ENCODE results near the gene RXFP1.

RXFP1 gene

DNA sequence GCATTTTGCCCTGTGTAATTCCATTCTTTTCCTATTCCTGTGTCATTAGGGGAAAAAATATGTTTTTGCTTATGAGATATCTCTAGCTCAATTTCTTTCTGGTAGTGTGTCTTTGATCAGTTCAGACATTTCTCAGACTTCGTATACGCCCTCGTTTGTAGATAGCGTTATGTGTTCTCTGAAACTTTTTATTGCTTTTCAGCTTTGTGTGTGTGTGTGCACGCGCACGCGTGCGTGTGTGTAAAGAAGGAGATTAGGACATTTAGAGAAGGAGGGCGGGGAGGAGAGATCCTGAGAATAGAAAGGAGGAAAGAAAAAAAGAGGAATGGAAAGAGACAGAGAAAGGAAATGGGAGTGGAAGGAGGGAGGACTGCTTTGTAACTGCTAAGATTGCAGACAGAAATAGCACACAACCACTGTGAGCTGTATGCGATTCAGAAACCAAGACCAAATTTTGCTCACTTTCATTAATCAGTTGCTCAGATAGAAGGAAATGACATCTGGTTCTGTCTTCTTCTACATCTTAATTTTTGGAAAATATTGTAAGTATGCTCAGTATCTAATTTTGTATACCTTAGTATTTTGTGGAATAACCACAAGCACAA, at the start of gene RXFP1:
TSS of gene RXFP1 (plus strand) at position 399 of the 605 bp plus-strand sequence. CDS start at position 494, 95 bp downstream.
- no peak within 1 kb of the TSS for H3K4me3 ChIP-seq (ENCODE audit: low read depth in 1 of 5, low read length in 5 of 5)
- H3K27me3 ChIP-seq (ENCODE audit: control insufficient read depth in 5 of 5, insufficient read depth in 4 of 5, low read length in 5 of 5): no peaks in the 10 kb centered on the region
- no peaks in the 10 kb centered on the region for H3K9me3 ChIP-seq (ENCODE audit: control insufficient read depth in 5 of 5, low read length in 5 of 5)
- H3K27ac ChIP-seq (ENCODE audit: low read depth, low read length): no peak within 1 kb of the TSS
- H3K4me1 ChIP-seq (ENCODE audit: control insufficient read depth in 5 of 5, insufficient read depth in 5 of 5, low read length in 5 of 5): no peaks in the 10 kb centered on the region
- no peak within 1 kb of the TSS for H3K9ac ChIP-seq (ENCODE audit: low read length in 5 of 5)
- no peaks in the 10 kb centered on the region for H3K36me3 ChIP-seq (ENCODE audit: control insufficient read depth in 5 of 5, insufficient read depth in 5 of 5, low read length in 5 of 5)

DNA sequence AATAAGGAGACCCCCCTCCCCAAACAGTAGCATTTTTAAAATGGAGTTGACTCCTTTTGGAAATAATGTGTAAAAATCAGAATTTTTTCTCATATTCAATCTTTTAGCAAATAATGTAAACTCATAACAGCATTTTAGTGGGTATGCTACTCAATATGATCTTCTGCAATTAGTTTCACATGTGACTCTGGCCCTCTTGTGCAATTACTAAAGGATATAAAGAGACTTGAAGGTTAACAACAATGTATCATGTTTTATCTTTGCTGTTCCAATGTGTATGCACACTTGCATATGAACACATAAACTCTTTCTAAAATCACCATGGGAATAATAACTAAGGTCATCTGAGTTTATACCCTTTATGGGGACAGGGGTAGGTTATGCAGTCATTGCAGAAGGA, 39.9 kb upstream of the RXFP1 start:
- no peaks in the 10 kb centered on the region for H3K36me3 ChIP-seq (ENCODE audit: control insufficient read depth in 5 of 5, insufficient read depth in 5 of 5, low read length in 5 of 5)

DNA sequence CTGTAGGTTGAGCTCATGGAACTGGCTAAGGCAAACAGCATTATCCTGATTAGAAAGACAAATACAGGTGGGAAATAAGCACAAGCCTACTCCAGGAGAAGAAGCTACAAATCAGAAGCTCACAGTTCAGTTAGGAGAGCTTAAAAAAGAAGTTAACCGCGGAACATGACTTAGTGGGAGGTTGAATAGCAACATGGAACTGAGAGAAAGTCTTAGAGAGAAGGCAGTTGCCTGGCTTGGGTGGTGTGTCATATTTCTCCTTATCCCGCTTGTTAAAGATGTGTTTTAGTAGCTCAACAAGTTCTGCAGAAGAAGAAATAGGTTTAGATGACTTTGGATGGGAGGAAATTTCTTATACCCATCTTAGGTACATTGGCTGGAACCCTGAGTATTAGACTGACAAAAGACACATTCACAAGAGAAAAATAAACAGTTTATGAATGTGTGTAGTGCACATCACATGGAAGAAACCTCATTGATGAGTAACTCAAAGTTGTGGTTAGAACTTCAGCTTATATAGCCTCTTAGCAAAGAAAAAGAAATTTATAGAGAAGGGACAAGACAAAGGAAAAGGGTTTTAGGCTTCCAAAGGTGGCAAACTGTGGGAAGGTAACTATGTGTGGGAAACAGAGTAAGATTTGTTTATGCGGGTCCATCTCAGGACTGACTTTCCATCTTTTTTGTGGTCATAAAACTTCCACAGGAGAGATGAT, 37.4 kb upstream of the RXFP1 start:
- no peak overlapping the region for H3K4me3 ChIP-seq (ENCODE audit: low read depth in 1 of 5, low read length in 5 of 5)
- peaks cover 0 to 2% (median 0%) of the 10 kb centered on the region in 5 donors for H3K9me3 ChIP-seq (ENCODE audit: control insufficient read depth in 5 of 5, low read length in 5 of 5)
- no peaks in the 10 kb centered on the region for H3K36me3 ChIP-seq (ENCODE audit: control insufficient read depth in 5 of 5, insufficient read depth in 5 of 5, low read length in 5 of 5)
- no peaks in the 10 kb centered on the region for H3K27me3 ChIP-seq (ENCODE audit: control insufficient read depth in 5 of 5, insufficient read depth in 4 of 5, low read length in 5 of 5)
- H3K9ac ChIP-seq (ENCODE audit: low read length in 5 of 5): no peak overlapping the region
- H3K4me1 ChIP-seq (ENCODE audit: control insufficient read depth in 5 of 5, insufficient read depth in 5 of 5, low read length in 5 of 5): no peaks in the 10 kb centered on the region
- H3K27ac ChIP-seq (ENCODE audit: low read depth, low read length): no peak overlapping the region

More for the DNA sequence above, 39.9 kb upstream of the RXFP1 start:
- Histone ChIP-seq H3K27ac (ENCODE audit: low read depth, low read length) (no peak overlapping the region), H3K27me3 (ENCODE audit: control insufficient read depth in 5 of 5, insufficient read depth in 4 of 5, low read length in 5 of 5) (no peaks in the 10 kb centered on the region), H3K9ac (ENCODE audit: low read length in 5 of 5) (no peak overlapping the region), H3K4me1 (ENCODE audit: control insufficient read depth in 5 of 5, insufficient read depth in 5 of 5, low read length in 5 of 5) (no peaks in the 10 kb centered on the region), H3K4me3 (ENCODE audit: low read depth in 1 of 5, low read length in 5 of 5) (no peak overlapping the region), H3K9me3 (ENCODE audit: control insufficient read depth in 5 of 5, low read length in 5 of 5) (peaks cover 0 to 2% (median 0%) of the 10 kb centered on the region in 5 donors)

DNA sequence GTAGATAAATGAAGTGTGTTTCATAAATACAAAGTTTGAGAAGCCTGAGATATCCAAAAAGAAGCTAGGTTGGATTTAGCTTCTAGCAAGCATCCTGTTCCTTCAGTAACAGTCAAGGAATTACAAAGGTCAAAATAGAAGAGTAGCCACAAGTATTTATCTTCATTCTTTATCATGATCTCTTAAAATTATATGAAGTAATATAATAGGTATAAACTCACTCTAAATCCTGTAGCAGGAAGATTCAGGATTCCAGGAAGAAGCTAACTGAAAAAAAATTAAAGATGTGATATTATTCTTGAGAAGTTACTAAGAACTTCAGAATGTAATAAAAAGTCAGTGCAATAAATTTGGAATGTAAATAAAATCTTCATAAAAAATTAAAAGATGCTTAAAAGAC, 31.1 kb upstream of the RXFP1 start:
- H3K9ac ChIP-seq (ENCODE audit: low read length in 5 of 5): no peak overlapping the region
- H3K9me3 ChIP-seq (ENCODE audit: control insufficient read depth in 5 of 5, low read length in 5 of 5): peaks cover 0 to 2% (median 0%) of the 10 kb centered on the region in 5 donors

DNA sequence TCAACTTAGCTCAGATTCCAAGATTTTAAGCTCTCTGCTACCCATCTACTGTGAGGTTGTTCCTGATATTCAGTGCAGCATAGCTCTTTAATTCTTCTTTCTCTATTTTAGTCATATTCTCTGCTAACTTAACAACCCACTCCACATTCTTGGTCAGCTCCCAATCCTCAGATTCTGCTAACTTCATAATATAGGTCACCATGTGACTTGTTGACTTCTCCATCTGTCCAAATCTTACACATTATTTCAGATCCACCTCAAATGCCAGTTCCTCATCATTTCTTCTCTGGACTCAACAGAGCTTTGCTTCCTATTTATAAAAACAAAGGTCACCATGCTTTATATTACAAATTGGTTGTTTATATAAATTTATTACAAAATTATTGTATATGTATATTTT, 29.3 kb upstream of the RXFP1 start:
- H3K27me3 ChIP-seq (ENCODE audit: control insufficient read depth in 5 of 5, insufficient read depth in 4 of 5, low read length in 5 of 5): no peaks in the 10 kb centered on the region
- no peak overlapping the region for H3K27ac ChIP-seq (ENCODE audit: low read depth, low read length)
- H3K4me3 ChIP-seq (ENCODE audit: low read depth in 1 of 5, low read length in 5 of 5): no peak overlapping the region
- H3K9me3 ChIP-seq (ENCODE audit: control insufficient read depth in 5 of 5, low read length in 5 of 5): no peaks in the 10 kb centered on the region
- no peaks in the 10 kb centered on the region for H3K36me3 ChIP-seq (ENCODE audit: control insufficient read depth in 5 of 5, insufficient read depth in 5 of 5, low read length in 5 of 5)
- no peaks in the 10 kb centered on the region for H3K4me1 ChIP-seq (ENCODE audit: control insufficient read depth in 5 of 5, insufficient read depth in 5 of 5, low read length in 5 of 5)
- H3K9ac ChIP-seq (ENCODE audit: low read length in 5 of 5): no peak overlapping the region

More for the DNA sequence above, 31.1 kb upstream of the RXFP1 start:
- H3K4me3 ChIP-seq (ENCODE audit: low read depth in 1 of 5, low read length in 5 of 5): no peak overlapping the region
- H3K27ac ChIP-seq (ENCODE audit: low read depth, low read length): no peak overlapping the region
- H3K4me1 ChIP-seq (ENCODE audit: control insufficient read depth in 5 of 5, insufficient read depth in 5 of 5, low read length in 5 of 5): no peaks in the 10 kb centered on the region
- H3K27me3 ChIP-seq (ENCODE audit: control insufficient read depth in 5 of 5, insufficient read depth in 4 of 5, low read length in 5 of 5): no peaks in the 10 kb centered on the region
- H3K36me3 ChIP-seq (ENCODE audit: control insufficient read depth in 5 of 5, insufficient read depth in 5 of 5, low read length in 5 of 5): no peaks in the 10 kb centered on the region

DNA sequence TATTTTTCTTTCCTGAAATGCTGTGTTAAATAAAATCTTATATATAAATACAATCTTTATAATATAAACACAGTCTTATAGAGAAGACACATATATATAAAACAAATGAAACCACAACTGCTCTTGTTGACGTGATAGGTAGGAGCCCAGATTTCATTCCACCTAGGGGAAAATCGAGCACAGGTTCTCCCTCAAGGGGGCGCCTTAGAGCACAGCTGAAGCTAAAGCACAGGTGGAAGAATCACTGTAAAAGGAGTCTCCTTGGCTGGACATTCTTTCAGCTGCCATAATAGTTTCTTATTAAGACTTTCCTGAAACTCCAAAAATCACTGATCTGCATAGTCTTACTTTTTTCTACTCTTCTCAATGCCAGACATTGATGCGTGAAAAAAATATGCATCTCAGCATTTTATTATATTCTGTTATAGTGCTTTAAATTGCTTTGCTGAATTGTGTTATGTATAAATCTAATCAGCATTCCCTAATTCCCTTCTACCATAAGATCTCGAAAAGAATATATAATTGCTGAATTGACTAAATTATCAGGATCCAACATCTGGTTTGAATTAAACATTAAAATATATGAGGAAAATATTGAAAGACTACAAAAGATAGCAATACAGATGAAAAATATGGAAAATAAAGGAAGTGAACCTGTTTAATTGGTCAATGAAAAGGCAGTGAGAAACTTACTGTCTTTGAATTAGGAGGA, 25.5 kb upstream of the RXFP1 start:
- H3K9me3 ChIP-seq (ENCODE audit: control insufficient read depth in 5 of 5, low read length in 5 of 5): no peaks in the 10 kb centered on the region
- no peaks in the 10 kb centered on the region for H3K27me3 ChIP-seq (ENCODE audit: control insufficient read depth in 5 of 5, insufficient read depth in 4 of 5, low read length in 5 of 5)
- H3K9ac ChIP-seq (ENCODE audit: low read length in 5 of 5): no peak overlapping the region
- H3K4me1 ChIP-seq (ENCODE audit: control insufficient read depth in 5 of 5, insufficient read depth in 5 of 5, low read length in 5 of 5): no peaks in the 10 kb centered on the region
- H3K27ac ChIP-seq (ENCODE audit: low read depth, low read length): no peak overlapping the region
- H3K4me3 ChIP-seq (ENCODE audit: low read depth in 1 of 5, low read length in 5 of 5): no peak overlapping the region
- no peaks in the 10 kb centered on the region for H3K36me3 ChIP-seq (ENCODE audit: control insufficient read depth in 5 of 5, insufficient read depth in 5 of 5, low read length in 5 of 5)

DNA sequence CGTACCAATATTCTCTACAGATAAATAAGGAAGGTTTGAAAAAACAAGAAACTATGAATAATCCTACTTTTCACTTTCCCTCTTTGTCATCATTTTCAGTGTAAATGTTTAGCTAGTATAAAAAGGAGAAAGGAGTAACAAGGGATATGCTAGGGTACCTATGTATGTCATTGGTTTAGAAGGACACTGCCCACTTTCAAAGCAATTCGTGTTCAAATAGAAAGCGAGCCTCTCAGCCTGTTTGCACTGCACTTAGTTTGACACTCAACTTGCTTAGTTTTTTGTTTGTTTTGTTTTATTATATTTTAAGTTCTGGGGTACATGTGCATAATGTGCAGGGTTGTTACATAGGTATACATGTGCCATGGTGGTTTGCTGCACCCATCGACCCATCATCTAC, 21.6 kb upstream of the RXFP1 start:
- Histone ChIP-seq H3K36me3 (ENCODE audit: control insufficient read depth in 5 of 5, insufficient read depth in 5 of 5, low read length in 5 of 5) (no peaks in the 10 kb centered on the region), H3K27me3 (ENCODE audit: control insufficient read depth in 5 of 5, insufficient read depth in 4 of 5, low read length in 5 of 5) (no peaks in the 10 kb centered on the region)

DNA sequence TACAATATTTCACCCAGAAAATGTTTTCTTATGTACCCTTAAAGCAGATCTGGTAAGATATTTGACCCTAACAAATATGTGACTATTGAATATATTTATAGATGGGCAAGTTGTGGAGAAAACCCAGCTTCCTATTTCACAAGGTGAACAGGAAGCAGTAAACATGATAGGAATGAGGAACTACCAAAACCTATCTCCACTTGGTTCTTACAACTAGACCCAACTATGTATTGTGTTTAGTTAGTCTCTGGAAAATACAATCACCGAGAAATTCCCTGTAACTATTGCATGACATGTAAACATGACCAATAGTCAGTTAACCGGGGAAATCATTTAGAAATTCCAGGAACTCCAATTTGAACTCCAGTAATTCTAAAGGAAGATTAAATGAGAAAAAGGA, 8.4 kb upstream of the RXFP1 start:
- Histone ChIP-seq H3K36me3 (ENCODE audit: control insufficient read depth in 5 of 5, insufficient read depth in 5 of 5, low read length in 5 of 5) (no peaks in the 10 kb centered on the region), H3K9ac (ENCODE audit: low read length in 5 of 5) (no peak overlapping the region), H3K27me3 (ENCODE audit: control insufficient read depth in 5 of 5, insufficient read depth in 4 of 5, low read length in 5 of 5) (no peaks in the 10 kb centered on the region), H3K4me3 (ENCODE audit: low read depth in 1 of 5, low read length in 5 of 5) (no peak overlapping the region), H3K9me3 (ENCODE audit: control insufficient read depth in 5 of 5, low read length in 5 of 5) (no peaks in the 10 kb centered on the region), H3K4me1 (ENCODE audit: control insufficient read depth in 5 of 5, insufficient read depth in 5 of 5, low read length in 5 of 5) (no peaks in the 10 kb centered on the region), H3K27ac (ENCODE audit: low read depth, low read length) (no peak overlapping the region)

More for the DNA sequence above, 21.6 kb upstream of the RXFP1 start:
- no peaks in the 10 kb centered on the region for H3K9me3 ChIP-seq (ENCODE audit: control insufficient read depth in 5 of 5, low read length in 5 of 5)
- no peak overlapping the region for H3K9ac ChIP-seq (ENCODE audit: low read length in 5 of 5)
- H3K27ac ChIP-seq (ENCODE audit: low read depth, low read length): no peak overlapping the region
- no peaks in the 10 kb centered on the region for H3K4me1 ChIP-seq (ENCODE audit: control insufficient read depth in 5 of 5, insufficient read depth in 5 of 5, low read length in 5 of 5)
- no peak overlapping the region for H3K4me3 ChIP-seq (ENCODE audit: low read depth in 1 of 5, low read length in 5 of 5)

DNA sequence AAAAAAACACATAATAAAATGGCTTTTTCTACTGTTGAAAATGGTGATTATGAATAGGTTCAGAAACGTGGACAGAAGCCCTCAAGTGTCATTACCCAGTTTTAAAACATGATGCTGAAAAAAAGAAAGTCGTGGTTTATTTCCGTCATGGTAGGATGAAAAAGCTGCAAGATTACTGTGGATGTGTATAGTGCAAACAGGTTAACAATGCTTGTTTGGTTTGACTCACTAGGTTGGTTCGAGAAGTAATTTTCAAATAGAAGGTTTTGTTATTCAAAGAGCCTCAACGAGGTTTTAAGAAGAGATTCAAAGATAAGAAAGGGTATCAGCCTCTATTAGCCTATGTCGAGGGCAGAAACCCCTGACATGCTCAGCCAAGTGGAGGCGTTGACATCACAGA, 2.5 kb upstream of the RXFP1 start:
- no peak overlapping the region for H3K9ac ChIP-seq (ENCODE audit: low read length in 5 of 5)
- no peaks in the 10 kb centered on the region for H3K9me3 ChIP-seq (ENCODE audit: control insufficient read depth in 5 of 5, low read length in 5 of 5)
- no peaks in the 10 kb centered on the region for H3K4me1 ChIP-seq (ENCODE audit: control insufficient read depth in 5 of 5, insufficient read depth in 5 of 5, low read length in 5 of 5)
- no peak overlapping the region for H3K4me3 ChIP-seq (ENCODE audit: low read depth in 1 of 5, low read length in 5 of 5)
- no peak overlapping the region for H3K27ac ChIP-seq (ENCODE audit: low read depth, low read length)
- H3K27me3 ChIP-seq (ENCODE audit: control insufficient read depth in 5 of 5, insufficient read depth in 4 of 5, low read length in 5 of 5): no peaks in the 10 kb centered on the region
- H3K36me3 ChIP-seq (ENCODE audit: control insufficient read depth in 5 of 5, insufficient read depth in 5 of 5, low read length in 5 of 5): no peaks in the 10 kb centered on the region

DNA sequence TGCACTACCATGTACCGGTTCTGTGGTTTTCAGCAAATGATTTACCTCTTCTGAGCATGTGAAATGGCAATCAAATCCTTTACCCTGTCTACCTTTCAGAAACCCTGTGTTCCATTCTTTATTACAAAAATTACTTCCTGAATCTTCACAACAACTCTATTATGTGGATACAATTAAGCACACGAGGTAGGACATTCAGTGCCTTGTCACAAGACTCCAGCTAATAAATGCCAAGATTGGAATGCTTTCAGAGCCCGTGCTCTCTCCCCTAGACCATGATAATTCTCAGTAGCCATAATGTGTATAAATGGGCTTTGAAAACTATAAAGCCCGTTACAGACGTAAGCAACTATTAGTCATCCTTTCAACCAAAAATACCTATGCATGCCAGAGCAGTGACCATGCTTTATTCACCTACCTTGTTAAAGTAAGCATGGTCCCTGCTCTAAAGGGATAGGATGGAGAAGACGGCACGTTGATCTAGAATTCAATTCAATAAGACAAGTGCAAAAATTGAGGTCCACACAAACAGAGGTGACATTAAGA, 2.4 kb downstream of the RXFP1 start:
- Histone ChIP-seq H3K4me1 (ENCODE audit: control insufficient read depth in 5 of 5, insufficient read depth in 5 of 5, low read length in 5 of 5) (no peaks in the 10 kb centered on the region), H3K36me3 (ENCODE audit: control insufficient read depth in 5 of 5, insufficient read depth in 5 of 5, low read length in 5 of 5) (no peaks in the 10 kb centered on the region), H3K27ac (ENCODE audit: low read depth, low read length) (no peak overlapping the region), H3K4me3 (ENCODE audit: low read depth in 1 of 5, low read length in 5 of 5) (no peak overlapping the region), H3K9ac (ENCODE audit: low read length in 5 of 5) (no peak overlapping the region), H3K27me3 (ENCODE audit: control insufficient read depth in 5 of 5, insufficient read depth in 4 of 5, low read length in 5 of 5) (no peaks in the 10 kb centered on the region), H3K9me3 (ENCODE audit: control insufficient read depth in 5 of 5, low read length in 5 of 5) (no peaks in the 10 kb centered on the region)

Data from subcutaneous abdominal adipose tissue (tissue), 5 donors.